SH-SY5Y (cell line): ENCODE measurements around the gene PGBD2.

ENCODE experiments used
- GATA2 ChIP-seq: IDR thresholded peaks from 2 replicates; pipeline ENCODE4 v1.6.1; 2011; ENCODE audit warnings: mild to moderate bottlenecking, low read depth, low read length
- GATA3 ChIP-seq: IDR thresholded peaks from 2 replicates; pipeline ENCODE4 v1.6.1; 2011; ENCODE audit warnings: low read depth, mild to moderate bottlenecking, low read length, moderate library complexity

GRCh38 chr1:248857201-248857600 is 48.8 kb upstream of the PGBD2 start:
- TF ChIP-seq GATA3: no peak
- TF ChIP-seq GATA2: no peak
